H9 (cell line): Measurements from ENCODE around the gene ZNHIT3. TPM values are rescaled to one million over a fixed set of nuclear protein-coding genes. Genes with fewer than 3 reads are reported as not detected.
A peak's percentile ranks its signal among the peaks of the same experiment; 100 is the strongest.

Experiments
- DNase-seq: peaks from one replicate; pipeline ENCODE4 v3.0.0-alpha.2; 2017
- H2AFZ ChIP-seq: one replicate; pipeline ENCODE4 v1.6.1; 2013; ENCODE audit warnings: mild to moderate bottlenecking, low read length, control low read depth, moderate library complexity
- H2AK5ac ChIP-seq: 2 replicates; pipeline ENCODE4 v1.6.1; 2013; ENCODE audit warnings: low read length, control low read depth, mixed read lengths; ENCODE audit not compliant: insufficient read length
- H2BK120ac ChIP-seq: one replicate; pipeline ENCODE4 v1.6.1; 2013; ENCODE audit warnings: low read depth, mild to moderate bottlenecking, low read length, control low read depth, inconsistent platforms; ENCODE audit not compliant: poor library complexity, severe bottlenecking
- H2BK12ac ChIP-seq: 2 replicates; pipeline ENCODE4 v1.6.1; 2013; ENCODE audit warnings: low read length, control low read depth, mixed read lengths, low read depth; ENCODE audit not compliant: insufficient read length
- H2BK15ac ChIP-seq: 2 replicates; pipeline ENCODE4 v1.6.1; 2013; ENCODE audit warnings: low read depth, low read length, control low read depth
- H2BK20ac ChIP-seq: one replicate; pipeline ENCODE4 v1.6.1; 2013; ENCODE audit warnings: low read depth, mild to moderate bottlenecking, low read length, control low read depth, inconsistent platforms; ENCODE audit not compliant: poor library complexity, severe bottlenecking
- H2BK5ac ChIP-seq: 2 replicates; pipeline ENCODE4 v1.6.1; 2013; ENCODE audit warnings: low read length, control low read depth, mixed read lengths; ENCODE audit not compliant: insufficient read length
- H3K14ac ChIP-seq: 2 replicates; pipeline ENCODE4 v1.6.1; 2013; ENCODE audit warnings: low read length, control low read depth; ENCODE audit not compliant: insufficient read depth
- H3K18ac ChIP-seq: 2 replicates; pipeline ENCODE4 v1.6.1; 2013; ENCODE audit warnings: low read depth, mild to moderate bottlenecking, mixed read lengths, low read length, control low read depth; ENCODE audit not compliant: insufficient read length
- H3K23ac ChIP-seq: 2 replicates; pipeline ENCODE4 v1.6.1; 2013; ENCODE audit warnings: low read length, control low read depth, mixed read lengths, low read depth; ENCODE audit not compliant: insufficient read length
- H3K23me2 ChIP-seq: 2 replicates; pipeline ENCODE4 v1.6.1; 2013; ENCODE audit warnings: low read depth, mild to moderate bottlenecking, mixed read lengths, low read length, control low read depth; ENCODE audit not compliant: insufficient read length, poor library complexity, severe bottlenecking
- H3K27ac ChIP-seq: 2 replicates; pipeline ENCODE4 v1.5.1; 2013; ENCODE audit warnings: low read length, control low read depth, mixed read lengths, low read depth; ENCODE audit not compliant: insufficient read length
- H3K27me3 ChIP-seq: 2 replicates; pipeline ENCODE4 v1.6.1; 2013; ENCODE audit warnings: low read length, control low read depth, inconsistent platforms; ENCODE audit not compliant: insufficient read depth
- H3K4ac ChIP-seq: 2 replicates; pipeline ENCODE4 v1.6.1; 2013; ENCODE audit warnings: low read depth, mild to moderate bottlenecking, control low read depth, inconsistent platforms, low read length, moderate library complexity
- H3K4me1 ChIP-seq: 2 replicates; pipeline ENCODE4 v1.6.1; 2013; ENCODE audit warnings: low read length, control low read depth, inconsistent platforms; ENCODE audit not compliant: insufficient read depth
- H3K4me2 ChIP-seq: 2 replicates; pipeline ENCODE4 v1.6.1; 2013; ENCODE audit warnings: low read length, control low read depth, mixed read lengths; ENCODE audit not compliant: insufficient read length, insufficient read depth
- H3K56ac ChIP-seq: 2 replicates; pipeline ENCODE4 v1.6.1; 2013; ENCODE audit warnings: low read depth, mild to moderate bottlenecking, mixed read lengths, low read length, control low read depth; ENCODE audit not compliant: insufficient read length
- H3K79me1 ChIP-seq: 2 replicates; pipeline ENCODE4 v1.6.1; 2013; ENCODE audit warnings: low read depth, mild to moderate bottlenecking, moderate library complexity, low read length, control low read depth, inconsistent platforms; ENCODE audit not compliant: insufficient read depth, poor library complexity, severe bottlenecking
- H3K79me2 ChIP-seq: 2 replicates; pipeline ENCODE4 v1.6.1; 2013; ENCODE audit warnings: low read length, control low read depth, inconsistent platforms; ENCODE audit not compliant: insufficient read depth
- H3K9ac ChIP-seq: 2 replicates; pipeline ENCODE4 v1.6.1; 2013; ENCODE audit warnings: low read length, control low read depth, mixed read lengths; ENCODE audit not compliant: insufficient read length; ENCODE audit errors: extremely low read depth
- H3K9me3 ChIP-seq: one replicate; pipeline ENCODE4 v1.6.1; 2013; ENCODE audit warnings: low read depth, low read length, inconsistent platforms; ENCODE audit not compliant: control insufficient read depth
- H3T11ph ChIP-seq: one replicate; pipeline ENCODE4 v1.6.1; 2013; ENCODE audit warnings: mild to moderate bottlenecking, low read length, control low read depth, inconsistent platforms
- H4K20me1 ChIP-seq: one replicate; pipeline ENCODE4 v1.6.1; 2013; ENCODE audit not compliant: control insufficient read depth, insufficient read length, insufficient read depth
- H4K5ac ChIP-seq: 2 replicates; pipeline ENCODE4 v1.6.1; 2013; ENCODE audit warnings: low read depth, mild to moderate bottlenecking, mixed read lengths, low read length, control low read depth; ENCODE audit not compliant: insufficient read length
- H4K8ac ChIP-seq: replicated peaks from 2 replicates; pipeline ENCODE4 v1.6.1; 2013; ENCODE audit warnings: low read length, control low read depth, mixed read lengths, low read depth; ENCODE audit not compliant: insufficient read length
- H4K91ac ChIP-seq: 2 replicates; pipeline ENCODE4 v1.6.1; 2013; ENCODE audit warnings: low read depth, mild to moderate bottlenecking, moderate library complexity, mixed read lengths, low read length, control low read depth; ENCODE audit not compliant: insufficient read length
- H3K27ac Mint-ChIP-seq, 3 experiments: 2 replicates in 2 of 3; 3 replicates in 1 of 3; pipeline ENCODE4 v1.8.0; 2020 to 2021; ENCODE audit warnings: mixed read lengths in 3 of 3, mild to moderate bottlenecking in 1 of 3, moderate library complexity in 1 of 3
- H3K27me3 Mint-ChIP-seq: 2 replicates; pipeline ENCODE4 v1.8.0; 2021; ENCODE audit warnings: low read depth, mild to moderate bottlenecking, moderate library complexity, mixed read lengths
- H3K36me3 Mint-ChIP-seq, 3 experiments: 2 replicates in 2 of 3; 3 replicates in 1 of 3; pipeline ENCODE4 v1.8.0; 2020 to 2021; ENCODE audit warnings: low read depth in 3 of 3, mixed read lengths in 3 of 3; ENCODE audit not compliant: insufficient read depth in 1 of 3
- H3K4me1 Mint-ChIP-seq, 2 experiments: 2 replicates each; pipeline ENCODE4 v1.8.0; 2020; ENCODE audit warnings: mixed read lengths in 2 of 2
- H3K4me3 Mint-ChIP-seq, 2 experiments: 2 replicates in 1 of 2; 3 replicates in 1 of 2; pipeline ENCODE4 v1.8.0; 2020 to 2021; ENCODE audit warnings: mild to moderate bottlenecking in 2 of 2, mixed read lengths in 2 of 2, moderate library complexity in 1 of 2
- H3K9me3 Mint-ChIP-seq, 2 experiments: 2 replicates in 1 of 2; 3 replicates in 1 of 2; pipeline ENCODE4 v1.8.0; 2020; ENCODE audit warnings: mild to moderate bottlenecking in 2 of 2, mixed read lengths in 2 of 2, moderate library complexity in 1 of 2
- total RNA-seq: library from RNA; stranded (reverse); gene quantifications from 2 replicates; pipeline ENCODE4 v1.2.1, GENCODE V29; 2021
- TF ChIP-seq, protein P1 (sequence below): fragments of 200-600 bp; sonication (generic); conservative IDR thresholded peaks from 3 replicates; pipeline ENCODE4 v1.8.0; 2021; ENCODE audit warnings: antibody characterized with exemption, mild to moderate bottlenecking

ZNHIT3 gene
- total RNA-seq, 1 experiment from 2014 or later: 64.7 TPM

- Histone ChIP-seq H2AFZ (no peak overlapping the region), H3K4me1 (0 out of 2 replicates have a peak, but pooled peaks cover 2% of the 10 kb centered on the region), H4K20me1 (no peaks in the 10 kb centered on the region), H2BK15ac (no peak overlapping the region), H4K8ac (no peak overlapping the region), H3T11ph (no peak overlapping the region), H3K79me1 (peaks cover 7% of the 10 kb centered on the region), H4K91ac (no peak overlapping the region), H4K5ac (no peak overlapping the region), H3K4me2 (no peak overlapping the region), H2BK20ac (no peak overlapping the region), H3K23ac (no peak overlapping the region), H3K18ac (no peak overlapping the region), H3K9ac (no peak overlapping the region), H2AK5ac (no peak overlapping the region), H3K27ac (no peak overlapping the region), H2BK120ac (no peak overlapping the region), H3K9me3 (no peaks in the 10 kb centered on the region), H3K23me2 (peaks cover 3% of the 10 kb centered on the region), H3K56ac (no peak overlapping the region), H2BK12ac (no peak overlapping the region), H2BK5ac (no peak overlapping the region), H3K27me3 (no peaks in the 10 kb centered on the region), H3K14ac (no peak overlapping the region), H3K79me2 (peaks cover 3% of the 10 kb centered on the region; the same call in 1 of the 2 replicates), H3K4ac (no peak overlapping the region)
- Mint-ChIP-seq H3K4me1 (peaks cover 7 to 14% of the 10 kb centered on the region in 2 experiments), H3K27me3 (no peaks in the 10 kb centered on the region; the same call in 1 of the 2 replicates), H3K36me3 (peaks cover 54 to 90% (median 72%) of the 10 kb centered on the region in 3 experiments), H3K27ac (peak overlapping the region in 1 of 3 experiments; percentile 19; a peak in 2 of 7 replicates), H3K9me3 (no peaks in the 10 kb centered on the region), H3K4me3 (no peak overlapping the region)
- DNase-seq: no peak
- TF ChIP-seq, protein P1, sequence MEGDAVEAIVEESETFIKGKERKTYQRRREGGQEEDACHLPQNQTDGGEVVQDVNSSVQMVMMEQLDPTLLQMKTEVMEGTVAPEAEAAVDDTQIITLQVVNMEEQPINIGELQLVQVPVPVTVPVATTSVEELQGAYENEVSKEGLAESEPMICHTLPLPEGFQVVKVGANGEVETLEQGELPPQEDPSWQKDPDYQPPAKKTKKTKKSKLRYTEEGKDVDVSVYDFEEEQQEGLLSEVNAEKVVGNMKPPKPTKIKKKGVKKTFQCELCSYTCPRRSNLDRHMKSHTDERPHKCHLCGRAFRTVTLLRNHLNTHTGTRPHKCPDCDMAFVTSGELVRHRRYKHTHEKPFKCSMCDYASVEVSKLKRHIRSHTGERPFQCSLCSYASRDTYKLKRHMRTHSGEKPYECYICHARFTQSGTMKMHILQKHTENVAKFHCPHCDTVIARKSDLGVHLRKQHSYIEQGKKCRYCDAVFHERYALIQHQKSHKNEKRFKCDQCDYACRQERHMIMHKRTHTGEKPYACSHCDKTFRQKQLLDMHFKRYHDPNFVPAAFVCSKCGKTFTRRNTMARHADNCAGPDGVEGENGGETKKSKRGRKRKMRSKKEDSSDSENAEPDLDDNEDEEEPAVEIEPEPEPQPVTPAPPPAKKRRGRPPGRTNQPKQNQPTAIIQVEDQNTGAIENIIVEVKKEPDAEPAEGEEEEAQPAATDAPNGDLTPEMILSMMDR: no peak
These were observed 42.6 kb downstream of the ZNHIT3 start for GRCh38 chr17:36529121-36529520.
